GM10266 (cell line): ENCODE data around the gene RAB23.

Experiments used
- DNase-seq: peaks from one replicate; pipeline ENCODE4 v3.0.0; 2012; ENCODE audit errors: extremely low spot score
- CTCF ChIP-seq: IDR thresholded peaks from 2 replicates; pipeline ENCODE4 v1.5.1; 2012; ENCODE audit warnings: mild to moderate bottlenecking, low read depth; ENCODE audit not compliant: control insufficient read depth, insufficient read depth; ENCODE audit errors: missing control alignments

RAB23 gene

DNA sequence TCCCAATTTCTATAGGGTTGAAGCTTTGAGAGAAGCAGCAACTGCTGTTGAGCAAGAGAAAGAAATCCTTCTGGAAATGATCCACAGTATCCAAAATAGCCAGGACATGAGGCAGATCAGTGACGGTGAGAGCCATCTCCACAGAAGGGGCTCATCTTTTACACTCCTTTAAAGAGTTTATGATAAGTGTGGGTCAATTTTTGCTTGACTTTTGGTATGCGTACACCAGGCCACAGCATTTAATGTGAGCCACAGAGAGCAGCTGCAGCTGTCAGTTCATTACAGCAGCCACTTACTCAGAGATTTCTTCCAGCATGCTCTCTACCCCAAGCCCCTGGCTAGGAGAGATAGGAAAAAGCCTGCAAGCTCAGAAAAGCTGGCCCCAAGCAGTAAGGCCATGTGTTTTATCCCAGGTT, 40.1 kb downstream of the RAB23 start:
- TF ChIP-seq CTCF: no peak
- no peak for DNase-seq

GRCh38 chr6:57180596-57180995, 41.5 kb downstream of the RAB23 start:
- no peak for TF ChIP-seq CTCF

GRCh38 chr6:57177545-57178265, 44.4 kb downstream of the RAB23 start:
- no peak for DNase-seq
- TF ChIP-seq CTCF: no peak

More at GRCh38 chr6:57180596-57180995, 41.5 kb downstream of the RAB23 start:
- DNase-seq: no peak

DNA sequence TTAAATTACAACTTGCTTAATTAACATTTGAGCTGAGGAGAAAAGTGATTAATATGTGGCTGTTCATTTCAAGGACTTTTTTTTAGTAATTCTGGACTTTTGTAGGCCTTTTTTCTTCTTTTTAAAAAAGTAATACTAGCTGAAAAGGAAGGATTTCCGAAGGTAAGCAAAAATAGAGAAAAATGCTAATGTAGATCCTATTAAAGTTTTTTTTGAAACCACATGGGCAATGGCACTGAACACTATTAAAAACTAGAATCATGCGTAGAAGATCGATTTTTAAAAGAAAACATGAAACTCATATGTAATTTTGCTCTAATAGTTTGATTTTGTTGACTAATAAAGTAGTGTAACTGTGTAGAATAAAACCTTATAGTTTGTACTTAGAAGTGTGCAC, 47.6 kb downstream of the RAB23 start:
- no peak for DNase-seq
- no peak for TF ChIP-seq CTCF

DNA sequence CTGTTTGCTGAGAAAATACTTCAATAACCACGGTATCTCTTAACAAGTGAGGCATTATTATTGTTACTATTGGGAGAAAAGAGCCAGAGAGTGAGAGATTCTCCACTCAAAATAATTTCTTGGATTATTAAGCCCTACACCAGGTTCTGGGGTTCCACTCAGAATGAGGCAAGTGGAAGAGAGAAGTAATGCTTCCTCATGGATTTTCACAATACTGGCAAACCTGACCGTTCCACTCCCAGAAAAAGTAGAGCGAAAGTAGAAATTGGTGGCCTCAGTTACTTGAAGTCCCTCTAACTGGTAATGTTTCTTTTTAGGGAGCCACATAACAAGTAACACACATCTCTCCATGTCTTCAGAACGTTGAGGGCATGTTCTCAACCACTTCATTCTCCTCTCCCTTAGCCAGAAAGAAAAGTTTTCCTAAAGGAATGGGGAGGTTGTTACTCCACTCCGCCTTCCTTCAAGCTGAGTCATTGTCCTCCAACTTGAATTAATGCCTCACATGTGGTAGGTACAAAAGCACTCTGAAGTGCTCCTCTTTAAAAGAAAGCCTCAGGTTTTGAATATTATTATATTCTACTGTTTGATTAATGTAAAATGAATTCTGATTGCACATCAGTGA, 48.1 kb downstream of the RAB23 start:
- TF ChIP-seq CTCF: no peak
- DNase-seq: no peak

- no peak for TF ChIP-seq CTCF
- peak; percentile 50 for DNase-seq
Measured at GRCh38 chr6:57173056-57173885, 48.8 kb downstream of the RAB23 start.
